OCI-LY1 (cell line): ENCODE data around the gene HCRT.

Experiments used
- EZH2 ChIP-seq: fragments of 200-600 bp; sonication (generic), shearing (Covaris generic); IDR thresholded peaks from 2 replicates; pipeline ENCODE4 v1.8.0; 2017; ENCODE audit warnings: borderline replicate concordance, mixed run types, mild to moderate bottlenecking, antibody characterized with exemption, low read length, moderate library complexity, mixed read lengths
- TF ChIP-seq, protein P1 (sequence below): fragments of 200-600 bp; sonication (generic), shearing (Covaris generic); IDR thresholded peaks from 2 replicates; pipeline ENCODE4 v1.5.1; 2017; ENCODE audit warnings: mild to moderate bottlenecking, antibody characterized with exemption, low read length, moderate library complexity, mixed read lengths

DNA sequence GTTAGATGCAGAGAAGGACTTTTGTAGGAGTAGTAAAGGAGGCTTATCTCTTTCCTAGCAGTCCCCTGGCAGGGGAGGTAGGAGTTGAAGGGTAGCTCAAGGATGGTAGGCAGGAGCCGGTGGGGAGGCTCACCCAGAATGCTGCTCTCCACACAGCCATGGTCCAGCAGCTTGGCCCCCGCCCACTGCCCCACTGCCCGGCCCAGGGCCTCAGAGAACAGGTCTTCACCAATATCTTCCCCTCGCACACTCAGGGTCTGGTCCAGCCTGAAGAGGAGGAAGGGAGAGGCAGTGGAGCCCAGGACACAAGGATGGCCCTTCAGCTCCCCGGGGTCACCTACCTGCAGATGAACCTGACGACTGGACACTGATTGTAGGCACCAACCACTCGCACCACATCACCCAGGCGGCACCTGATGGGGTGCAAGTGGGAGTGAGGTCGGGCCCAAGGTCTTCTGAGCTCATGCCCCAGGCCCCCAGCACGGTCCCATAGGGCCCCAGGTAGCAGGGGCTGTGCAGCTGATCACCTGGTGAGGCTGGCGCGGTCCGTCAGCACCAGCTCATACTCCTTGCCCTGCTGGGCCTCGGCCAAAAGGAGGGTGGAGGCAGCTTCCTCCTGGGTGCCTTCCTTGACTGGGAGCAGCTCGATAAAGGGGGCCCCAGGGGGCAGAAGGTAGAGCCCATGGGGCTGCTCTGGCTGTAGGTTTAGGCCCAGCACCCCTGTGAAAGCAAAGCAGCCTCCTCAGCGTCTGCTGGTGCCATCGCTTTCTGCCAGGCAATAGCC lies 5.4 kb upstream of the HCRT start:
- TF ChIP-seq, protein P1, sequence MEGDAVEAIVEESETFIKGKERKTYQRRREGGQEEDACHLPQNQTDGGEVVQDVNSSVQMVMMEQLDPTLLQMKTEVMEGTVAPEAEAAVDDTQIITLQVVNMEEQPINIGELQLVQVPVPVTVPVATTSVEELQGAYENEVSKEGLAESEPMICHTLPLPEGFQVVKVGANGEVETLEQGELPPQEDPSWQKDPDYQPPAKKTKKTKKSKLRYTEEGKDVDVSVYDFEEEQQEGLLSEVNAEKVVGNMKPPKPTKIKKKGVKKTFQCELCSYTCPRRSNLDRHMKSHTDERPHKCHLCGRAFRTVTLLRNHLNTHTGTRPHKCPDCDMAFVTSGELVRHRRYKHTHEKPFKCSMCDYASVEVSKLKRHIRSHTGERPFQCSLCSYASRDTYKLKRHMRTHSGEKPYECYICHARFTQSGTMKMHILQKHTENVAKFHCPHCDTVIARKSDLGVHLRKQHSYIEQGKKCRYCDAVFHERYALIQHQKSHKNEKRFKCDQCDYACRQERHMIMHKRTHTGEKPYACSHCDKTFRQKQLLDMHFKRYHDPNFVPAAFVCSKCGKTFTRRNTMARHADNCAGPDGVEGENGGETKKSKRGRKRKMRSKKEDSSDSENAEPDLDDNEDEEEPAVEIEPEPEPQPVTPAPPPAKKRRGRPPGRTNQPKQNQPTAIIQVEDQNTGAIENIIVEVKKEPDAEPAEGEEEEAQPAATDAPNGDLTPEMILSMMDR = no peak
- TF ChIP-seq EZH2 = no peak
